Adipose tissue (tissue), 3 donors: ENCODE measurements around the gene OR4A15. TPM values are rescaled to one million over a fixed set of nuclear protein-coding genes. Genes with fewer than 3 reads are reported as not detected.

Experiments used
- H3K27ac ChIP-seq: one replicate; pipeline ENCODE4 v1.5.1; 2013; ENCODE audit warnings: low read depth, low read length
- WGBS, 3 donors: extraction: QIAGEN DNeasy Blood & Tissue Kit; methylation state at CpG; one replicate each; pipeline ENCODE4 v1.1.7; 2013; 5-methylcytosine and 5-hydroxymethylcytosine counted together
- polyA plus RNA-seq, 3 donors: library from polyadenylated mRNA; stranded (reverse); fragments of 200-250 nt; gene quantifications; one replicate each; pipeline ENCODE4 v1.2.3, GENCODE V29; 2013
- donor health status: healthy with polysubstance abuse.
- donor health status: Bipolar disorder and iron deficiency.
- donor health status: healthy.

Gene OR4A15
- polyA plus RNA-seq = not detected

DNA sequence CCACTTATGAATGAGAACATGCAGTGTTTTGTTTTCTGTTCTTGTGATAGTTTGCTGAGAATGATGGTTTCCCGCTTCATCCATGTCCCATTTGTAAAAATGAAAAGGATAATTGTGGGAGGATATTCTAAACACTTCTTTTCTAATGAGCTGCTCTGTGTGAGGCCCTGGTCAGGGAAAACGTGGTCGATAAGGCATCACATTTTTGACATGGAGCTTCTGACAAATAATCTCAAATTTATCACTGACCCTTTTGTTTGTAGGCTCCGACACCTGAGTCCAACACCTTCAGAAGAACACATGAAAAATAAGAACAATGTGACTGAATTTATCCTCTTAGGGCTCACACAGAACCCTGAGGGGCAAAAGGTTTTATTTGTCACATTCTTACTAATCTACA is at the start of gene OR4A15:
TSS of gene OR4A15 (plus strand) at position 301 of the 400 bp plus-strand sequence. CDS start at position 301, 0 bp downstream.
- WGBS, 3 donors = 50 to 56% (median 56%) methylated on average over 4 of the region's 4 CpGs
- H3K27ac ChIP-seq = no peak within 1 kb of the TSS

GRCh38 chr11:55324500-55324899 is 43.3 kb upstream of the OR4A15 start:
- 59 to 83% (median 74%) methylated on average over 1 of the region's 1 CpG for WGBS, 3 donors
- no peak overlapping the region for H3K27ac ChIP-seq

GRCh38 chr11:55342901-55343300 is 24.9 kb upstream of the OR4A15 start, which contains the start of gene OR4A16:
TSS of gene OR4A16 (plus strand) at chr11:55343201. CDS start at chr11:55343201, 0 bp downstream.
- no peak within 1 kb of the TSS for H3K27ac ChIP-seq
- 73 to 80% (median 78%) methylated on average over 3 of the region's 3 CpGs for WGBS, 3 donors

DNA sequence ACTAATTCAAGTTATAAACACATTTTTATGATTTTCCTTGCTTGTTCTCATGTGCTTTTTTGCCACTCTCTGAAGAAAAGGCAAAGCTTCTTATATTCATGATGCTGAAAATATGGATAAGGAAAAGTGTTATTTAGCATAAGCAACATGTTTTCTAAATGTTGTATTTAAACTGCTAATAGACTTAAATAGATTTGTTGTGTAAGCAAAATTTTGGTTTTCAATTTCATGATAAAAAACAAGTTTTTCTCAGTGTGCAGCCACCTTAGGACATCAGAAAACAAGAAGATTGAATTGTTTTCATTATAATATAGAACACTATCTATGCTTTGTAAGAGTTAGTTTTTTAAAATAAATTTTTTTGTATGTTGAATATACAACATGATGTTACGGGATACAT is 22.5 kb upstream of the OR4A15 start:
- H3K27ac ChIP-seq = no peak overlapping the region
- WGBS, 3 donors = 78 to 96% (median 88%) methylated on average over 1 of the region's 1 CpG

- no peak overlapping the region for H3K27ac ChIP-seq
- WGBS, 3 donors = 4 to 11% (median 4%) methylated on average over 1 of the region's 1 CpG
Observed at GRCh38 chr11:55349032-55349431, 18.7 kb upstream of the OR4A15 start.

DNA sequence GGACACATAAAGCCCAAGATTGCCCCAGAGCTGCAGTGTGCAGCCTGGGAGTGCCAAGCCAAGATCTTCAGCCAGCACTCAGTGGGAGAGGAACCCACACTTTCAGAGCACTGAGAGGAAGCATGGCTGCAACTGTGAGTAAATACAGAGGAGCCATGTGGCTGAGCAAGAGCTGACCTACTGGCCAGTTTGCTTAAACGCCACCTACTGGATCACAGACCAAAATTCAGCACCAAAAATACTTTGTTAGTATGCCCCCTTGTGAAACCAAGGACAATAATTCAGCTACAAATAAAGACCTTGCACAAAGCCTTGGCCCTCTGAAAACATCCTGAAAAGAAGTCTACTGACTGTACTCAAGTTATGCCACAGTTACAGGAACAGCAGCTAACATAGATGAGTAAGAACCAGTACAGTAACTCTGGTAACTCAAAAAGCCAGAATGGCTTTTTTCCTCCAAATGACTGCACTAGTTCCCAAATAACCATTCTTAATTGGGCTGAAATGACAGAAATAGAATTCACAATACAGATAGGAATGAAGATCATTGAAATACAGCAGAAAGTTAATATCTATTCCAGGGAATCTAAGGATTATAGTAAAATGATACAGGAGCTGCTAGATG is 10.1 kb upstream of the OR4A15 start:
- no peak overlapping the region for H3K27ac ChIP-seq
- WGBS, 3 donors = 2 to 10% (median 3%) methylated on average over 1 of the region's 1 CpG

- H3K27ac ChIP-seq = no peak overlapping the region
- WGBS, 3 donors = 9 to 25% (median 19%) methylated on average over 1 of the region's 1 CpG
Observed at GRCh38 chr11:55401011-55401410, 33.2 kb downstream of the OR4A15 start.

Other genes with a start within 250 kb of the OR4A15 start
- gene TRIM48, start 105.8 kb upstream of the OR4A15 start, polyA plus RNA-seq = not detected
- not detected for gene OR4A16, start 24.8 kb upstream of the OR4A15 start, polyA plus RNA-seq
- not detected for gene OR4C15, start 186.5 kb downstream of the OR4A15 start, polyA plus RNA-seq
- gene OR4C16, start 204.2 kb downstream of the OR4A15 start, polyA plus RNA-seq = not detected
- not detected for gene OR4C11, start 239.7 kb downstream of the OR4A15 start, polyA plus RNA-seq